HUES6 (cell line): ENCODE measurements around the gene MT1X.
A peak's percentile ranks its signal among the peaks of the same experiment; 100 is the strongest.

Source experiments
- H3K27ac ChIP-seq: 2 replicates; pipeline ENCODE4 v1.7.0; 2013; ENCODE audit warnings: low read depth, mild to moderate bottlenecking, low read length, inconsistent platforms
- H3K27me3 ChIP-seq: 2 replicates; pipeline ENCODE4 v1.6.1; 2013; ENCODE audit warnings: low read length; ENCODE audit not compliant: control insufficient read depth, insufficient read depth
- H3K36me3 ChIP-seq: 2 replicates; pipeline ENCODE4 v1.6.1; 2013; ENCODE audit warnings: low read length; ENCODE audit not compliant: control insufficient read depth, insufficient read depth
- H3K4me1 ChIP-seq: 2 replicates; pipeline ENCODE4 v1.6.1; 2013; ENCODE audit warnings: low read length; ENCODE audit not compliant: control insufficient read depth, insufficient read depth
- H3K4me3 ChIP-seq: 2 replicates; pipeline ENCODE4 v1.5.1; 2013; ENCODE audit warnings: low read depth, low read length
- H3K9ac ChIP-seq: one replicate; pipeline ENCODE4 v1.6.1; 2013; ENCODE audit warnings: mild to moderate bottlenecking, low read length
- H3K9me3 ChIP-seq: 2 replicates; pipeline ENCODE4 v1.6.1; 2013; ENCODE audit warnings: low read depth, low read length; ENCODE audit not compliant: control insufficient read depth, insufficient read depth

MT1X gene

DNA sequence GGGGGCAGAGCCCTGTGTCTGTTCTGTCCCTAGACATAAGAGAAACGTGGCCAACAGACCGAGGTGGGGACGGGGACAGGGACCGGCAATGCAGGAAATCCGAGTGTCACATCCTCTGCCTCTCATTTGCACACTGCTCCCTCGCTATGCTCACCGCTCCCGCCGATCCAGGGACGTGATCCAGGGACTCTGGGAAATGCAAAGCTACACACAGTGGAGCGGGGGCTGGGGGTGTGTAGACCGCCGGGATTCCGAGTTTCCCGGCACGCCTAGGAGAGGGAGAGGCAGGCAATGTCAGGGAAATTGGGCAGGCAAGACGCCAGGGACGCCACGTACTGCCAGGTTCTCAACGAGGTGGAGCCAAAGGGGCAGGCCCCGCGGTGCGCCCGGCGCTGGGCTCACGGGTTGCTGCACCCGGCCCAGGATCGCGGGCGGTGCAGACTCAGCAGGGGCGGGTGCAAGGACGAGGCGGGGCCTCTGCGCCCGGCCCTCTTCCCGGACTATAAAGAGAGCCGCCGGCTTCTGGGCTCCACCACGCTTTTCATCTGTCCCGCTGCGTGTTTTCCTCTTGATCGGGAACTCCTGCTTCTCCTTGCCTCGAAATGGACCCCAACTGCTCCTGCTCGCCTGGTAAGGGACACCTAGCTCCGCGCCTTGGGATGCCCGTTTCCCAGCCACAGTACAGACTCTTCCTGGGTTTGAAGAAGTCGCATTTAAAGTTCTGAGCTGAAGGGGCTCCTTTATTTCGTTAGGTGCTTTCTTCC lies at the start of gene MT1X:
Gene MT1X (plus strand): TSS at position 532 of the 764 bp plus-strand sequence. CDS start 71 bp downstream, at position 603.
- Histone ChIP-seq H3K4me3 (peak within 1 kb of the TSS; percentile 74), H3K9me3 (no peaks in the 10 kb centered on the region), H3K27ac (peak within 1 kb of the TSS; percentile 32; the same call in 1 of the 2 replicates), H3K4me1 (peaks cover 24% of the 10 kb centered on the region), H3K9ac (peak within 1 kb of the TSS; percentile 95), H3K27me3 (peaks cover 27% of the 10 kb centered on the region), H3K36me3 (peaks cover 16% of the 10 kb centered on the region; the same call in 1 of the 2 replicates)

DNA sequence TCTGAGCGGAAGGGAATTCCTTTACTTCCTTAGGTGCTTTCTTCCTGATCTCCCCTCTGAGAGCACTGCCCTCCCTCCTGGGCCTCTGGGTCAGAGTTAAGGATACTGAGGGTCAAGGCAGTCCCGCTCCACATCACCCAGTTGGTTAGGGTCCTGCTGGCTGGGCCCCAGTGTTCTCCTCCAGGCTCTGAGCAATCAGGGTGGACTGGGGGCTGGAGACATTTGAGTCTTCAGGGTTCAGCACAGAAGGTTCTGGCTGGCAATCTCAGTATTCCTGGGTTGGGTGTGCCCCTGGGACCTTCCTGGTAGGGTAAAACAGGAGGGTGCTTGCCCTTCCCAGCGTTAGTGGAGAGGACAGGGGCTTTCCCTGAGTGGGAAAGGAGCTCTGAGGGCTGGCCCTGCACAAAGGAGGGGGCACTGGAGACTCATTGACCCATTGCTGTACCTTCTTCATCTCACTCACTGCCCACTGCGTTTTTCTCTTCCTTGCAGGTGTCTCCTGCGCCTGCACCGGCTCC lies 49.4 kb upstream of the MT1X start:
- no peaks in the 10 kb centered on the region for H3K9me3 ChIP-seq
- H3K27ac ChIP-seq: no peak overlapping the region
- peaks cover 14% of the 10 kb centered on the region; the same call in 1 of the 2 replicates for H3K4me1 ChIP-seq
- H3K36me3 ChIP-seq: no peaks in the 10 kb centered on the region
- H3K4me3 ChIP-seq: peak overlapping the region; percentile 60
- peaks cover 98% of the 10 kb centered on the region for H3K27me3 ChIP-seq
- peak overlapping the region; percentile 73 for H3K9ac ChIP-seq

DNA sequence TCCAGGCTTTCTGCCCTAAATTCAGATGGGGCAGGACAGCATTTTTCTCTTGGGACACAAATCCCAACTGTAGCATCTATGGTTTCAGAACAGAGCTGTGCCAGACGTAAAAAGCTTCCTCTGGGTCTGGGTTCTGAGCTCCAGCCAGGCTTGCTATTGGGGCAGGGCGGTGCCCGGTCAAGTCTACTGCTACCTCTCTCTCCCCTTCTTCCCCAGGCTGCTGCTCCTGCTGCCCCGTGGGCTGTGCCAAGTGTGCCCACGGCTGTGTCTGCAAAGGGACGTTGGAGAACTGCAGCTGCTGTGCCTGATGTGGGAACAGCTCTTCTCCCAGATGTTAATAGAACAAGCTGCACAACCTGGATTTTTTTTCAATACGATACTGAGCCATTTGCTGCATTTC lies 48.7 kb upstream of the MT1X start:
- Histone ChIP-seq H3K9ac (no peak overlapping the region), H3K27ac (no peak overlapping the region), H3K36me3 (no peaks in the 10 kb centered on the region), H3K9me3 (no peaks in the 10 kb centered on the region), H3K4me3 (no peak overlapping the region), H3K4me1 (peaks cover 15% of the 10 kb centered on the region), H3K27me3 (peaks cover 100% of the 10 kb centered on the region)

DNA sequence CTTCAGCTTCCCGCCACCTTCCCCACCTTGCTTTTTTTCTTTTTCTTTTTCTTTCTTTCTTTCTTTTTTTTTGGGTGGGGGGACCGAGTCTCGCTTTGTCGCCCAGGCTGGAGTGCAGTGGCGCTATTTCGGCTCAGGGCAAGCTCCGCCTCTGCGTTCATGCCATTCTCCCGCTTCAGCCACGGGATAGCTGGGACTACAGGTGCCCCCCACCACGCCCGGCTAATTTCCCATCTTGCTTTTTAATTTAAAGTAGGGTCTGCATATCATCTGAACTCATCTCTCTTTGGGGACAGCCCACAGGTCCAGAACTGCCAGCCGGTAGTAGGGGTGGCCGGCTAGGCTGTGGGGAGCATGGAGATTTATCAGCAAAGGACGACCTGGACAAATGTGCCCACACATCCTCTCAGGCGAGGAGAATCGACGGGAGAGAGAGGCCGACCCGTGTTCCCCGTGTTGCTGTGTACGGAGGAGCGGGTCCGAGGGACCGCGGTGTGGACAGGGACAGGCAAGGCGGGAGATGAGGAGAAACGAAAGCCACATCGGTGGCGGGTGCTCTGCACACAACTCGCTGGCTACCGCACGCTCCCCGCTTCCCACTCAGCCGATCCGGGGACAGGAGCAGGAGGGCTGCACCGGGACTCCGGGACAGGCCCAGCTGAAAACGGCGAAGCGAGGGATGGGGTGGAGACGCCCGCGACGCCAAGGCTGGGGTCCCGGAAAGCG lies 47.4 kb upstream of the MT1X start:
- H3K9me3 ChIP-seq: no peaks in the 10 kb centered on the region
- peaks cover 100% of the 10 kb centered on the region for H3K27me3 ChIP-seq
- H3K27ac ChIP-seq: no peak overlapping the region
- H3K9ac ChIP-seq: peak overlapping the region; percentile 45
- no peaks in the 10 kb centered on the region for H3K36me3 ChIP-seq
- peak overlapping the region; percentile 55 for H3K4me3 ChIP-seq
- peaks cover 19% of the 10 kb centered on the region for H3K4me1 ChIP-seq

DNA sequence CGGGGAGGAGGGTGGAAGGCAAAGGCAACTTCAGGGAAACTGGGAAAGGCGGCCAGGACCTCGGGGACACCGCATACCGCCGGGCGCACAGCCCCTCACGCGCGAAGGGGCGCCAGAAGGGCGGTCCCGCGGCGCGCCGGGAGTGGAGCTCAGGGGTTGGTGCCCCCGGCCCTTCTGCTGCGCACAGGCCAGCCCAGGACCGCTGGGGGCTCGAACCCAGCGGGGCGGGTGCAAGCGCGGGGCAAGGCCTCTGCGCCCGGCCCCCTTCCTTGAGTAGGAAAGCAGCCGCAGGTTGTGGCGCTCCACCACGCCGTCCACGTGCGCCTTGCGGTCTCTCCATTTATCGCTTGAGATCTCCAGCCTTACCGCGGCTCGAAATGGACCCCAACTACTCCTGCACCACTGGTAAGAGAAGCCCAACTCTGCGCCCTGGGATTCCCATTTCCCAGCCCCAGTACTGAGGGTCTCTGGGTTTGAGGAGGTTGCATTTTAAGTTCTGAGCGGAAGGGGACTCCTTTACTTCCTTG lies 46.8 kb upstream of the MT1X start:
- Histone ChIP-seq H3K4me1 (peaks cover 19% of the 10 kb centered on the region), H3K4me3 (peak overlapping the region; percentile 55), H3K27ac (no peak overlapping the region), H3K27me3 (peaks cover 100% of the 10 kb centered on the region), H3K36me3 (no peaks in the 10 kb centered on the region), H3K9ac (peak overlapping the region; percentile 45), H3K9me3 (no peaks in the 10 kb centered on the region)

DNA sequence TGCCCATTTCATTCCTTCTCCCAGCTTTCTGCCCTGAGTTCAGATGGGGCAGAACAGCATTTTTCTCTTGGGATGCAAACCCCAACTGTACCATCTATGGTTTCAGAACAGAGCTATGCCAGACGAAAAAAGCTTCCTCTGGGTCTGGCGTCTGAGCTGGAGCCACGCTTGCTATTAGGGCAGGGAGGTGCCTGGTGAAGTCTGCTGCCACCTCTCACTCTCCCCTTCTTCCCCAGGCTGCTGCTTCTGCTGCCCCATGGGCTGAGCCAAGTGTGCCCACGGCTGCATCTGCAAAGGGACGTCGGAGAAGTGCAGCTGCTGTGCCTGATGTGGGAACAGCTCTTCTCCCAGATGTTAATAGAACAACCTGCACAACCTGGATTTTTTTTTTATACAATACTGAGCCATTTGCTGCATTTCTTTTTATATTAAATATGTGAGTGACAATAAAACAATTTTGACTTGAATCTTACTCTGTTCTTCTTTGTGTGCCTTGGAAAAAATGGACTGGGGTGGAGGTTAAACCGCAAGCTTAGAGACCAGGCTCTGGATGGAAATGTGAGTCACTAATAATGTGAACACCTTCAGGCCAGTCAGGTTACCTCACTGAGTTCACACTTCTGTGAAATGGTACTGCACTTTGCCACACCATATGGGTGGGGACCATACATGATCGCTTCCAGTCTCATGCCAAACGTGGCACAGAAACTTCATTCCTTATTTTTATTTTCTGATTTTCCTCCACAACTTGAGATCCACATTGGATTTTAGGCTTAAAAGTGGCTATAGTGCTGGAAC lies 45.5 kb upstream of the MT1X start:
- no peaks in the 10 kb centered on the region for H3K36me3 ChIP-seq
- peaks cover 100% of the 10 kb centered on the region for H3K27me3 ChIP-seq
- H3K4me1 ChIP-seq: peaks cover 19% of the 10 kb centered on the region

DNA sequence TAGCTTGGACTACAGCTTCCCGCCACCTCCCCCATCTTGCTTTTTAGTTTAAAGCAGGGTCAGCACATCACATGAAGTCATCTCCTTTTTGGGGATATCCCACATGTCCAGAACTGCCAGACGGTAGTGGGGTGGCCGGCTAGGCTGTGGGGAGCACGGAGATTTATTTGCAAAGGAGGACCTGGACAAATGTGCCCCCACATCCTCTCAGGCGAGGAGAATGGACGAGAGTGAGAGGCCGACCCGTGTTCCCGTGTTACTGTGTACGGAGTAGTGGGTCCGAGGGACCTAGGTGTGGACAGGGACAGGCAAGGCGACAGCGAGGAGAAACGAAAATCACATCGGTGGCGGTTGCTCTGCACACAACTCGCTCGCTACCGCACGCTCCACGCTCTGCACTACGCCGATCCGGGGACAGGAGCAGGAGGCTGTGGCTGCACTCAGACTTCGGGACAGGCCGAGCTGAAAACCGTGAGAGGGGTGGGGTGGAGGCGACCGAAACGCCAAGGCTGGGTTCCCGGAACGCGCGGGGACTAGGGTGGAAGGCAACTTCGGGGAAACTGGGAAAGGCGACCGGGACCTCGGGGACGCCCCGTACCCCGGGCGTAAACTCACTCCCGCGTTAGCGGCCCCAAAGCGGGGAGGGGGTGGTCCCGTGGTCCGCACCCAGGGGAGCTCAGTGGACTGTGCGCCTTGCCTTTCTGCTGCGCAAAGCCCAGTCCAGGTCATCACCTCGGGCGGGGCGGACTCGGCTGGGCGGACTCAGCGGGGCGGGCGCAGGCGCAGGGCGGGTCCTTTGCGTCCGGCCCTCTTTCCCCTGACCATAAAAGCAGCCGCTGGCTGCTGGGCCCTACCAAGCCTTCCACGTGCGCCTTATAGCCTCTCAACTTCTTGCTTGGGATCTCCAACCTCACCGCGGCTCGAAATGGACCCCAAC lies 44.2 kb upstream of the MT1X start, which contains the start of gene MT1A:
Gene MT1A (plus strand): TSS at position 853 of the 937 bp plus-strand sequence. CDS start 73 bp downstream, at position 926.
- Histone ChIP-seq H3K9me3 (no peaks in the 10 kb centered on the region), H3K27ac (no peak within 1 kb of the TSS), H3K4me1 (peaks cover 18% of the 10 kb centered on the region), H3K4me3 (peak within 1 kb of the TSS; percentile 59), H3K9ac (no peak within 1 kb of the TSS), H3K36me3 (no peaks in the 10 kb centered on the region), H3K27me3 (peaks cover 100% of the 10 kb centered on the region)

More for the DNA sequence above, 45.5 kb upstream of the MT1X start:
- Histone ChIP-seq H3K9me3 (no peaks in the 10 kb centered on the region), H3K4me3 (no peak overlapping the region), H3K9ac (no peak overlapping the region), H3K27ac (no peak overlapping the region)

DNA sequence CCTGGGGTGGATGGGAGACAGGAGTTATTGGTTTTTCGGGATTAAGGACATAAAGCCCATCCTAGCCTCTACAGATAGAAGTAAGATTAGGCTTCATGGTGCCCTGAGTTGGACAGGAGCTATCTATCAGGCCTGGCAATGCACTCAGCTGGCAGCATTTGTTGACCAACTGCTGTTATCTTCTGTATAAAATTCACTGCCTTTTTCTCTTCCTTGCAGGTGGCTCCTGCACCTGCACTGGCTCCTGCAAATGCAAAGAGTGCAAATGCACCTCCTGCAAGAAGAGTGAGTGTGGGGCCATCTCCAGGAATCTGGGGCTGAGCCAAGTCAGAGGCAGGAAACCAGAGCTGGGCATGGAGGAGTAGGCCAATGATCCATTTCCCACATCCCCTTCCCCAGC lies 43.2 kb upstream of the MT1X start:
- Histone ChIP-seq H3K27me3 (peaks cover 100% of the 10 kb centered on the region), H3K4me3 (no peak overlapping the region), H3K36me3 (no peaks in the 10 kb centered on the region), H3K27ac (no peak overlapping the region), H3K9me3 (no peaks in the 10 kb centered on the region), H3K9ac (no peak overlapping the region), H3K4me1 (peaks cover 23% of the 10 kb centered on the region)

DNA sequence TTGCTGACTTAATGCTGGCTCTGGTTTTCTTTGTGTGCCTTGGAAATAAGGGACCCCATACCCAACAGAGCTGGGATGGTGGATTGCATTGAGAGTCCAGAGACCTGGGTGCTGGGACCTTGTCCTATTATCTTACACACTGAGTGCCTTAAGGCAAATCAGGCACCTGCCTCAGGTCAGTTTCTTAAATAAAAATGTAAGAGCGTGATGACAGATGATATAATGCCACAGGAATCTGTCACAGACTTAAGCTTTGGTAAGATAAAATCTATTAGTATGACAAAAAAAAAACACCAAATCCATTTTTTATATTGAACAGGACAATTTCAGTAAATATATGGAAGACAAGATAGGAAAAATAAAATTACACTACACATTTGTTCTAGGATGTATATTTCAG lies 42.2 kb upstream of the MT1X start:
- Histone ChIP-seq H3K4me1 (peaks cover 23% of the 10 kb centered on the region), H3K27ac (no peak overlapping the region), H3K9ac (no peak overlapping the region), H3K27me3 (peaks cover 100% of the 10 kb centered on the region), H3K36me3 (no peaks in the 10 kb centered on the region), H3K4me3 (no peak overlapping the region), H3K9me3 (no peaks in the 10 kb centered on the region)

DNA sequence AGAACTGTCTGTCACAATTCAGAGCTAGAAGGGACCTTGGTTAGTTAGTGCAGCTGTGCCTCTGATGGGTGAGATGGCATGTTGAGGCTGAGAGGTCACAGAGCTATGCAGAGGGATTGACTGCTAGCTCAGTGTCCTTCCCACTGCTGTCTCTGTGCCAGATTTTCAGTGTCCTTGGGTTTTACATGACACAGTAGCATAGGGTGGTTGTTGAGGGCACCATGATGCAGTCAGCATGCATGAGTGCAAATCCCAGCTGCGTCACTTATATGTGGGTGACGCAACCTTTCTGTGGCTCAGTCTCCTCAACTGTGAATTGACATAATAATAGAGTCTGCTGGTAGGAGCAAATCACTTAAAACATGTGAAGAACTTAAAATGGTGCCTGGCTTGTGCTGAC lies 41.1 kb upstream of the MT1X start:
- peaks cover 100% of the 10 kb centered on the region for H3K27me3 ChIP-seq
- peaks cover 16% of the 10 kb centered on the region for H3K4me1 ChIP-seq
- H3K36me3 ChIP-seq: no peaks in the 10 kb centered on the region

More for the DNA sequence above, 41.1 kb upstream of the MT1X start:
- no peaks in the 10 kb centered on the region for H3K9me3 ChIP-seq
- no peak overlapping the region for H3K27ac ChIP-seq
- H3K9ac ChIP-seq: no peak overlapping the region
- H3K4me3 ChIP-seq: no peak overlapping the region
